ENCODE data around the gene SOD2. TPM values are rescaled to one million over a fixed set of nuclear protein-coding genes. Genes with fewer than 3 reads are reported as not detected.
"Not testable (repeated sequence)": the region's sequence is repeated elsewhere in the genome, so short reads cannot be mapped to it uniquely, and the experiment has no call there.

SOD2 gene
- total RNA-seq, 2 experiments from 2014 or later: 59.1 to 66.4 TPM

- Mint-ChIP-seq H3K27me3 (ENCODE audit: low read depth) (no peaks in the 10 kb centered on the region), H3K9me3 (ENCODE audit: insufficient read depth) (no peaks in the 10 kb centered on the region), H3K36me3 (ENCODE audit: low read depth) (peaks cover 29% of the 10 kb centered on the region), H3K27ac (peak overlapping the region; percentile 95), H3K4me1 (ENCODE audit: low read depth) (peaks cover 37% of the 10 kb centered on the region), H3K4me3 (peak overlapping the region; percentile 94)
- DNase-seq (peak; percentile 73), ATAC-seq (peak; percentile 46)
- ChIA-PET CTCF (interaction anchor here (1.0 to 3.9 kb wide), 17 partner anchors 11 to 763 kb away, joined by 3 to 33 read pairs (median 4); partner anchors contain the start of genes MRPL18, TCP1 and WTAP), POLR2A (interaction anchor here (0.6 to 5.2 kb wide), 7 partner anchors 11 to 837 kb away, joined by 3 to 56 read pairs (median 4); partner anchors contain the start of genes MRPL18, TCP1 and WTAP)
These were observed 526 bp downstream of the SOD2 start for GRCh38 chr6:159692303-159693127.

GRCh38 chr6:159691963-159692287, 1.1 kb downstream of the SOD2 start:
- Mint-ChIP-seq H3K27me3 (ENCODE audit: low read depth) (no peaks in the 10 kb centered on the region), H3K36me3 (ENCODE audit: low read depth) (peaks cover 33% of the 10 kb centered on the region), H3K9me3 (ENCODE audit: insufficient read depth) (no peaks in the 10 kb centered on the region), H3K27ac (peak overlapping the region; percentile 95), H3K4me3 (peak overlapping the region; percentile 94), H3K4me1 (ENCODE audit: low read depth) (peaks cover 42% of the 10 kb centered on the region)
- ATAC-seq (no peak), DNase-seq (no peak)
- ChIA-PET CTCF (interaction anchor here (0.6 to 3.9 kb wide), 25 partner anchors 8 to 405 kb away, joined by 3 to 33 read pairs (median 4); partner anchors contain the start of genes MRPL18, TCP1 and WTAP), POLR2A (interaction anchor here (0.6 to 5.2 kb wide), 7 partner anchors 10 to 837 kb away, joined by 3 to 56 read pairs (median 4); partner anchors contain the start of genes MRPL18, TCP1 and WTAP)

GRCh38 chr6:159691133-159691962, 1.7 kb downstream of the SOD2 start:
- peaks cover 44% of the 10 kb centered on the region for H3K4me1 Mint-ChIP-seq (ENCODE audit: low read depth)

GRCh38 chr6:159690135-159690534, 2.9 kb downstream of the SOD2 start:
- Mint-ChIP-seq H3K36me3 (ENCODE audit: low read depth) (peaks cover 46% of the 10 kb centered on the region), H3K4me1 (ENCODE audit: low read depth) (peaks cover 48% of the 10 kb centered on the region)
- not testable (repeated sequence) for H3K4me3 Mint-ChIP-seq; H3K9me3 Mint-ChIP-seq (ENCODE audit: insufficient read depth); H3K27me3 Mint-ChIP-seq (ENCODE audit: low read depth); DNase-seq; ATAC-seq; H3K27ac Mint-ChIP-seq
- ChIA-PET POLR2A (interaction anchor here (2.3 kb wide), 1 partner anchor 37 kb away, joined by 10 read pairs; the partner anchor contains the start of gene WTAP), CTCF (interaction anchor here (0.7 to 3.9 kb wide), 7 partner anchors 8 to 162 kb away, joined by 3 to 33 read pairs (median 3); partner anchors contain the start of gene WTAP)

More at GRCh38 chr6:159691133-159691962, 1.7 kb downstream of the SOD2 start:
- H3K27me3 Mint-ChIP-seq (ENCODE audit: low read depth): no peaks in the 10 kb centered on the region
- CTCF ChIA-PET: interaction anchor here (0.6 to 3.9 kb wide), 31 partner anchors 8 to 772 kb away, joined by 3 to 33 read pairs (median 3); partner anchors contain the start of genes MRPL18, TCP1 and WTAP
- H3K27ac Mint-ChIP-seq: peak overlapping the region; percentile 95
- H3K9me3 Mint-ChIP-seq (ENCODE audit: insufficient read depth): no peaks in the 10 kb centered on the region
- ATAC-seq: no peak
- peak overlapping the region; percentile 94 for H3K4me3 Mint-ChIP-seq
- DNase-seq: peak; percentile 46
- peaks cover 37% of the 10 kb centered on the region for H3K36me3 Mint-ChIP-seq (ENCODE audit: low read depth)
- POLR2A ChIA-PET: interaction anchor here (0.9 to 5.2 kb wide), 6 partner anchors 9 to 836 kb away, joined by 3 to 56 read pairs (median 5); partner anchors contain the start of genes MRPL18, TCP1 and WTAP

- ATAC-seq (no peak), DNase-seq (no peak)
- CTCF ChIA-PET: interaction anchor here (0.6 to 3.9 kb wide), 3 partner anchors 39 to 383 kb away, joined by 3 to 33 read pairs (median 4); partner anchors contain the start of gene WTAP
- Mint-ChIP-seq H3K4me3 (no peak overlapping the region), H3K36me3 (ENCODE audit: low read depth) (peaks cover 50% of the 10 kb centered on the region), H3K27me3 (ENCODE audit: low read depth) (no peaks in the 10 kb centered on the region), H3K9me3 (ENCODE audit: insufficient read depth) (no peaks in the 10 kb centered on the region), H3K4me1 (ENCODE audit: low read depth) (peaks cover 39% of the 10 kb centered on the region), H3K27ac (no peak overlapping the region)
- POLR2A ChIA-PET: interaction anchor here (0.6 to 2.3 kb wide), 2 partner anchors 38 to 294 kb away, joined by 3 to 10 read pairs; partner anchors contain the start of gene WTAP
These were observed 4.0 kb downstream of the SOD2 start for GRCh38 chr6:159689001-159689400.

GRCh38 chr6:159688266-159688905, 4.7 kb downstream of the SOD2 start:
- H3K4me1 Mint-ChIP-seq (ENCODE audit: low read depth): peaks cover 35% of the 10 kb centered on the region

GRCh38 chr6:159687341-159687740, 5.7 kb downstream of the SOD2 start:
- CTCF ChIA-PET: no interaction called here

More at GRCh38 chr6:159688266-159688905, 4.7 kb downstream of the SOD2 start:
- H3K9me3 Mint-ChIP-seq (ENCODE audit: insufficient read depth): no peaks in the 10 kb centered on the region
- ATAC-seq: no peak
- H3K27ac Mint-ChIP-seq: no peak overlapping the region
- POLR2A ChIA-PET: interaction anchor here (0.6 to 2.3 kb wide), 3 partner anchors 38 to 295 kb away, joined by 3 to 10 read pairs (median 4); partner anchors contain the start of genes MRPL18, TCP1 and WTAP
- H3K4me3 Mint-ChIP-seq: no peak overlapping the region
- peaks cover 54% of the 10 kb centered on the region for H3K36me3 Mint-ChIP-seq (ENCODE audit: low read depth)
- no peaks in the 10 kb centered on the region for H3K27me3 Mint-ChIP-seq (ENCODE audit: low read depth)
- no peak for DNase-seq
- CTCF ChIA-PET: interaction anchor here (0.6 kb wide), 1 partner anchor 383 kb away, joined by 4 read pairs; no protein-coding TSS in a partner anchor

GRCh38 chr6:159686703-159687102, 6.3 kb downstream of the SOD2 start:
- POLR2A ChIA-PET: no interaction called here
- Mint-ChIP-seq H3K9me3 (ENCODE audit: insufficient read depth) (no peaks in the 10 kb centered on the region), H3K27me3 (ENCODE audit: low read depth) (no peaks in the 10 kb centered on the region), H3K27ac (peak overlapping the region; percentile 56), H3K4me3 (no peak overlapping the region), H3K36me3 (ENCODE audit: low read depth) (peaks cover 54% of the 10 kb centered on the region), H3K4me1 (ENCODE audit: low read depth) (peaks cover 29% of the 10 kb centered on the region)
- CTCF ChIA-PET: no interaction called here
- ATAC-seq (no peak), DNase-seq (no peak)

More at GRCh38 chr6:159687341-159687740, 5.7 kb downstream of the SOD2 start:
- ATAC-seq: no peak
- H3K9me3 Mint-ChIP-seq (ENCODE audit: insufficient read depth): no peaks in the 10 kb centered on the region
- POLR2A ChIA-PET: interaction anchor here (0.9 kb wide), 1 partner anchor 103 kb away, joined by 4 read pairs; the partner anchor contains the start of genes MRPL18 and TCP1
- no peak for DNase-seq
- peaks cover 57% of the 10 kb centered on the region for H3K36me3 Mint-ChIP-seq (ENCODE audit: low read depth)
- H3K4me3 Mint-ChIP-seq: no peak overlapping the region
- peaks cover 35% of the 10 kb centered on the region for H3K4me1 Mint-ChIP-seq (ENCODE audit: low read depth)
- no peaks in the 10 kb centered on the region for H3K27me3 Mint-ChIP-seq (ENCODE audit: low read depth)
- no peak overlapping the region for H3K27ac Mint-ChIP-seq

GRCh38 chr6:159686040-159686439, 7.0 kb downstream of the SOD2 start:
- Mint-ChIP-seq H3K27me3 (ENCODE audit: low read depth) (no peaks in the 10 kb centered on the region), H3K9me3 (ENCODE audit: insufficient read depth) (no peaks in the 10 kb centered on the region), H3K4me1 (ENCODE audit: low read depth) (peaks cover 25% of the 10 kb centered on the region), H3K36me3 (ENCODE audit: low read depth) (peaks cover 50% of the 10 kb centered on the region), H3K4me3 (no peak overlapping the region), H3K27ac (no peak overlapping the region)
- DNase-seq (no peak), ATAC-seq (no peak)
- ChIA-PET POLR2A (interaction anchor here (1.2 kb wide), 1 partner anchor 41 kb away, joined by 3 read pairs; no protein-coding TSS in a partner anchor), CTCF (no interaction called here)

GRCh38 chr6:159684013-159684304, 9.1 kb downstream of the SOD2 start:
- CTCF ChIA-PET: no interaction called here
- H3K9me3 Mint-ChIP-seq (ENCODE audit: insufficient read depth): no peaks in the 10 kb centered on the region
- H3K36me3 Mint-ChIP-seq (ENCODE audit: low read depth): peaks cover 54% of the 10 kb centered on the region
- H3K27me3 Mint-ChIP-seq (ENCODE audit: low read depth): no peaks in the 10 kb centered on the region
- no peak overlapping the region for H3K27ac Mint-ChIP-seq
- H3K4me1 Mint-ChIP-seq (ENCODE audit: low read depth): peaks cover 25% of the 10 kb centered on the region
- no peak for DNase-seq
- H3K4me3 Mint-ChIP-seq: no peak overlapping the region
- POLR2A ChIA-PET: interaction anchor here (0.7 kb wide), 1 partner anchor 268 kb away, joined by 4 read pairs; no protein-coding TSS in a partner anchor
- no peak for ATAC-seq
